Measurements from ENCODE around the gene CENPT. TPM values are rescaled to one million over a fixed set of nuclear protein-coding genes. Genes with fewer than 3 reads are reported as not detected.

The CENPT gene
- total and polyA plus RNA-seq, 10 of the 15 experiments (the other 5 are each of a cell fraction or from before 2014, with no cell fraction given) = 1.1 to 45.7 (median 24.5) TPM

DNA sequence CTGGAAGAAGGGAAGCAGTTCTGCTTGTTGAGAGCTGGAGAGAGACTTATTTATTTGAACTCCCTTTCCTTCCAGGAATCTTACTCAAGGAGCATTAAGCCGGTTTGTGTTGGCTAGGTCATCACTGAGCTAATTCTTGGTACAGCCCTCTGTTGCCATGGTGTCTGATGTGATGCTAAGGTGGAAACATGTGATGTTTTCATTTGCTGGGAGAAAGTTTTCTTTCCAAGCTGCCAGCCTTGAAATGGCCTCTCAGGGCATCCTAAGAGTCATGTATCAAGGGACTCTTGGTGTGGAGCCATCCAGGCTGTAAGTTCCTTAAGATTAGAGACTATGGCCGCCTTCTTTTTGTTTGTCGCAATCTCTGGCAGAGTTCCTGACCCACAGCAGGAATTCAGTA lies 49.7 kb upstream of the CENPT start:
- H3K9ac ChIP-seq (ENCODE audit: control insufficient read depth, insufficient read depth, low read length) = no peak overlapping the region
- no peaks in the 10 kb centered on the region for H3K27me3 ChIP-seq (replicated peaks in 1 of 2; ENCODE audit: control insufficient read depth in 2 of 2, insufficient read depth in 2 of 2, low read length in 1 of 2)
- SMC1A ChIA-PET (ENCODE audit: uncharacterized antibody, unreplicated experiment) = no interaction called here
- intact Hi-C loops (cut with micrococcal nuclease; ENCODE audit: unreplicated experiment) = no loop called here
- FAIRE-seq (no peak), ATAC-seq (no peak), DNase-seq (ENCODE audit: low read depth, low spot score) (no peak)
- WGBS (ENCODE audit: insufficient coverage, insufficient replicate concordance, low lambda C conversion rate, missing lambda C conversion rate) = 98% methylated on average over 3 of the region's 3 CpGs
- no peaks in the 10 kb centered on the region for H3K9me3 ChIP-seq (replicated peaks; ENCODE audit: control insufficient read depth, insufficient read depth, low read length)
- in situ Hi-C loops (cut with MboI) = no loop called here
- no peaks in the 10 kb centered on the region; the same call in 1 of the 2 replicates for H4K20me1 ChIP-seq (ENCODE audit: control insufficient read depth, insufficient read depth)
- no peak overlapping the region for H3K27ac ChIP-seq (ENCODE audit: control insufficient read depth, insufficient read depth)
- BruUV-seq (replicated peaks) = no TSS peak
- no peak overlapping the region for H3K4me3 ChIP-seq
- H3K79me2 ChIP-seq (ENCODE audit: control insufficient read depth, insufficient read depth, low read length) = peaks cover 24% of the 10 kb centered on the region
- CTCF ChIA-PET = interaction anchor here (0.8 to 1.6 kb wide), 7 partner anchors 13 to 225 kb away, joined by 3 to 6 read pairs (median 4); no protein-coding TSS in a partner anchor
- POLR2A ChIA-PET = interaction anchor here (0.6 to 1.7 kb wide), 4 partner anchors 12 to 90 kb away, joined by 3 to 4 read pairs (median 4); partner anchors contain the start of genes EDC4 and NRN1L
- H3K36me3 ChIP-seq (ENCODE audit: control insufficient read depth in 2 of 2, insufficient read depth in 2 of 2, low read length in 1 of 2) = no peaks in the 10 kb centered on the region; a peak in 1 of 4 replicates
- no peak overlapping the region for H2AFZ ChIP-seq (ENCODE audit: control insufficient read depth, low read depth, low read length)
- RAD21 ChIA-PET (ENCODE audit: unreplicated experiment) = interaction anchor here (0.8 to 1.0 kb wide), 3 partner anchors 11 to 143 kb away, joined by 3 read pairs; no protein-coding TSS in a partner anchor
- H3K4me1 ChIP-seq (ENCODE audit: control insufficient read depth, insufficient read depth, low read length) = peaks cover 7% of the 10 kb centered on the region
- no peak overlapping the region for H3K4me2 ChIP-seq (ENCODE audit: control insufficient read depth, insufficient read depth)
- TF ChIP-seq EZH2 (IDR thresholded peaks at IDR 0.05; ENCODE audit: borderline replicate concordance, control insufficient read depth, low read depth, low read length) = no peak
- TF ChIP-seq, protein P1, sequence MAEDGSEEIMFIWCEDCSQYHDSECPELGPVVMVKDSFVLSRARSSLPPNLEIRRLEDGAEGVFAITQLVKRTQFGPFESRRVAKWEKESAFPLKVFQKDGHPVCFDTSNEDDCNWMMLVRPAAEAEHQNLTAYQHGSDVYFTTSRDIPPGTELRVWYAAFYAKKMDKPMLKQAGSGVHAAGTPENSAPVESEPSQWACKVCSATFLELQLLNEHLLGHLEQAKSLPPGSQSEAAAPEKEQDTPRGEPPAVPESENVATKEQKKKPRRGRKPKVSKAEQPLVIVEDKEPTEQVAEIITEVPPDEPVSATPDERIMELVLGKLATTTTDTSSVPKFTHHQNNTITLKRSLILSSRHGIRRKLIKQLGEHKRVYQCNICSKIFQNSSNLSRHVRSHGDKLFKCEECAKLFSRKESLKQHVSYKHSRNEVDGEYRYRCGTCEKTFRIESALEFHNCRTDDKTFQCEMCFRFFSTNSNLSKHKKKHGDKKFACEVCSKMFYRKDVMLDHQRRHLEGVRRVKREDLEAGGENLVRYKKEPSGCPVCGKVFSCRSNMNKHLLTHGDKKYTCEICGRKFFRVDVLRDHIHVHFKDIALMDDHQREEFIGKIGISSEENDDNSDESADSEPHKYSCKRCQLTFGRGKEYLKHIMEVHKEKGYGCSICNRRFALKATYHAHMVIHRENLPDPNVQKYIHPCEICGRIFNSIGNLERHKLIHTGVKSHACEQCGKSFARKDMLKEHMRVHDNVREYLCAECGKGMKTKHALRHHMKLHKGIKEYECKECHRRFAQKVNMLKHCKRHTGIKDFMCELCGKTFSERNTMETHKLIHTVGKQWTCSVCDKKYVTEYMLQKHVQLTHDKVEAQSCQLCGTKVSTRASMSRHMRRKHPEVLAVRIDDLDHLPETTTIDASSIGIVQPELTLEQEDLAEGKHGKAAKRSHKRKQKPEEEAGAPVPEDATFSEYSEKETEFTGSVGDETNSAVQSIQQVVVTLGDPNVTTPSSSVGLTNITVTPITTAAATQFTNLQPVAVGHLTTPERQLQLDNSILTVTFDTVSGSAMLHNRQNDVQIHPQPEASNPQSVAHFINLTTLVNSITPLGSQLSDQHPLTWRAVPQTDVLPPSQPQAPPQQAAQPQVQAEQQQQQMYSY (CRISPR knock-in tag; IDR thresholded peaks at IDR 0.05) = no peak
- TF ChIP-seq JUND (IDR thresholded peaks at IDR 0.05; ENCODE audit: low read depth, low read length) = no peak
- TF ChIP-seq, protein P2, sequence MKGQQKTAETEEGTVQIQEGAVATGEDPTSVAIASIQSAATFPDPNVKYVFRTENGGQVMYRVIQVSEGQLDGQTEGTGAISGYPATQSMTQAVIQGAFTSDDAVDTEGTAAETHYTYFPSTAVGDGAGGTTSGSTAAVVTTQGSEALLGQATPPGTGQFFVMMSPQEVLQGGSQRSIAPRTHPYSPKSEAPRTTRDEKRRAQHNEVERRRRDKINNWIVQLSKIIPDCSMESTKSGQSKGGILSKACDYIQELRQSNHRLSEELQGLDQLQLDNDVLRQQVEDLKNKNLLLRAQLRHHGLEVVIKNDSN (IDR thresholded peaks at IDR 0.05; ENCODE audit: borderline replicate concordance, extremely low read length, insufficient read depth, low read depth, low read length) = no peak
- TF ChIP-seq ZNF217 (IDR thresholded peaks at IDR 0.05) = no peak
- TF ChIP-seq, protein P3, sequence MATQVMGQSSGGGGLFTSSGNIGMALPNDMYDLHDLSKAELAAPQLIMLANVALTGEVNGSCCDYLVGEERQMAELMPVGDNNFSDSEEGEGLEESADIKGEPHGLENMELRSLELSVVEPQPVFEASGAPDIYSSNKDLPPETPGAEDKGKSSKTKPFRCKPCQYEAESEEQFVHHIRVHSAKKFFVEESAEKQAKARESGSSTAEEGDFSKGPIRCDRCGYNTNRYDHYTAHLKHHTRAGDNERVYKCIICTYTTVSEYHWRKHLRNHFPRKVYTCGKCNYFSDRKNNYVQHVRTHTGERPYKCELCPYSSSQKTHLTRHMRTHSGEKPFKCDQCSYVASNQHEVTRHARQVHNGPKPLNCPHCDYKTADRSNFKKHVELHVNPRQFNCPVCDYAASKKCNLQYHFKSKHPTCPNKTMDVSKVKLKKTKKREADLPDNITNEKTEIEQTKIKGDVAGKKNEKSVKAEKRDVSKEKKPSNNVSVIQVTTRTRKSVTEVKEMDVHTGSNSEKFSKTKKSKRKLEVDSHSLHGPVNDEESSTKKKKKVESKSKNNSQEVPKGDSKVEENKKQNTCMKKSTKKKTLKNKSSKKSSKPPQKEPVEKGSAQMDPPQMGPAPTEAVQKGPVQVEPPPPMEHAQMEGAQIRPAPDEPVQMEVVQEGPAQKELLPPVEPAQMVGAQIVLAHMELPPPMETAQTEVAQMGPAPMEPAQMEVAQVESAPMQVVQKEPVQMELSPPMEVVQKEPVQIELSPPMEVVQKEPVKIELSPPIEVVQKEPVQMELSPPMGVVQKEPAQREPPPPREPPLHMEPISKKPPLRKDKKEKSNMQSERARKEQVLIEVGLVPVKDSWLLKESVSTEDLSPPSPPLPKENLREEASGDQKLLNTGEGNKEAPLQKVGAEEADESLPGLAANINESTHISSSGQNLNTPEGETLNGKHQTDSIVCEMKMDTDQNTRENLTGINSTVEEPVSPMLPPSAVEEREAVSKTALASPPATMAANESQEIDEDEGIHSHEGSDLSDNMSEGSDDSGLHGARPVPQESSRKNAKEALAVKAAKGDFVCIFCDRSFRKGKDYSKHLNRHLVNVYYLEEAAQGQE (IDR thresholded peaks at IDR 0.05; ENCODE audit: low read depth, low read length) = no peak
- TF ChIP-seq, protein P4, sequence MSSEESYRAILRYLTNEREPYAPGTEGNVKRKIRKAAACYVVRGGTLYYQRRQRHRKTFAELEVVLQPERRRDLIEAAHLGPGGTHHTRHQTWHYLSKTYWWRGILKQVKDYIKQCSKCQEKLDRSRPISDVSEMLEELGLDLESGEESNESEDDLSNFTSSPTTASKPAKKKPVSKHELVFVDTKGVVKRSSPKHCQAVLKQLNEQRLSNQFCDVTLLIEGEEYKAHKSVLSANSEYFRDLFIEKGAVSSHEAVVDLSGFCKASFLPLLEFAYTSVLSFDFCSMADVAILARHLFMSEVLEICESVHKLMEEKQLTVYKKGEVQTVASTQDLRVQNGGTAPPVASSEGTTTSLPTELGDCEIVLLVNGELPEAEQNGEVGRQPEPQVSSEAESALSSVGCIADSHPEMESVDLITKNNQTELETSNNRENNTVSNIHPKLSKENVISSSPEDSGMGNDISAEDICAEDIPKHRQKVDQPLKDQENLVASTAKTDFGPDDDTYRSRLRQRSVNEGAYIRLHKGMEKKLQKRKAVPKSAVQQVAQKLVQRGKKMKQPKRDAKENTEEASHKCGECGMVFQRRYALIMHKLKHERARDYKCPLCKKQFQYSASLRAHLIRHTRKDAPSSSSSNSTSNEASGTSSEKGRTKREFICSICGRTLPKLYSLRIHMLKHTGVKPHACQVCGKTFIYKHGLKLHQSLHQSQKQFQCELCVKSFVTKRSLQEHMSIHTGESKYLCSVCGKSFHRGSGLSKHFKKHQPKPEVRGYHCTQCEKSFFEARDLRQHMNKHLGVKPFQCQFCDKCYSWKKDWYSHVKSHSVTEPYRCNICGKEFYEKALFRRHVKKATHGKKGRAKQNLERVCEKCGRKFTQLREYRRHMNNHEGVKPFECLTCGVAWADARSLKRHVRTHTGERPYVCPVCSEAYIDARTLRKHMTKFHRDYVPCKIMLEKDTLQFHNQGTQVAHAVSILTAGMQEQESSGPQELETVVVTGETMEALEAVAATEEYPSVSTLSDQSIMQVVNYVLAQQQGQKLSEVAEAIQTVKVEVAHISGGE (CRISPR knock-in tag; IDR thresholded peaks at IDR 0.05) = no peak
- no peak for TF ChIP-seq ESRRA (IDR thresholded peaks at IDR 0.05; ENCODE audit: low read length)
- TF ChIP-seq, protein P5, sequence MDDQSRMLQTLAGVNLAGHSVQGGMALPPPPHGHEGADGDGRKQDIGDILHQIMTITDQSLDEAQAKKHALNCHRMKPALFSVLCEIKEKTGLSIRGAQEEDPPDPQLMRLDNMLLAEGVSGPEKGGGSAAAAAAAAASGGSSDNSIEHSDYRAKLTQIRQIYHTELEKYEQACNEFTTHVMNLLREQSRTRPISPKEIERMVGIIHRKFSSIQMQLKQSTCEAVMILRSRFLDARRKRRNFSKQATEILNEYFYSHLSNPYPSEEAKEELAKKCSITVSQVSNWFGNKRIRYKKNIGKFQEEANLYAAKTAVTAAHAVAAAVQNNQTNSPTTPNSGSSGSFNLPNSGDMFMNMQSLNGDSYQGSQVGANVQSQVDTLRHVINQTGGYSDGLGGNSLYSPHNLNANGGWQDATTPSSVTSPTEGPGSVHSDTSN (IDR thresholded peaks at IDR 0.05; ENCODE audit: insufficient replicate concordance, low read depth, low read length) = no peak

Data from GM12878 (cell line).